GM12878 (cell line): ENCODE measurements around the gene ATP8A1. TPM values are rescaled to one million over a fixed set of nuclear protein-coding genes. Genes with fewer than 3 reads are reported as not detected.

ENCODE experiments used
- ATAC-seq: fragments of 200-7000 bp; cut with Tn5 transposase; 3 replicates; pipeline ENCODE4 v1.9.1; 2020; ENCODE audit warnings: mild to moderate bottlenecking, moderate library complexity
- BruUV-seq: library from RNA; stranded (reverse); fragments of 400-500 nt; replicated peaks from 2 replicates; lab custom pipeline; 2021; lab: Mats Ljungman, UMichigan
- CTCF ChIA-PET: fragments of 300-600 bp; sonication (Branson Sonifier 250); formaldehyde crosslinking; extraction: SDS; loops from one replicate; lab custom pipeline; 2021; ENCODE audit warnings: inconsistent platforms; lab: Yijun Ruan, JAX
- POLR2A ChIA-PET: fragments of 350-600 bp; formaldehyde crosslinking; extraction: SDS; loops from one replicate; lab custom pipeline; 2021; ENCODE audit warnings: inconsistent platforms; lab: Charles Lee
- RAD21 ChIA-PET: fragments of 300-600 bp; sonication (Branson Sonifier 250); formaldehyde crosslinking; loops from one replicate; lab custom pipeline; 2023; ENCODE audit warnings: antibody characterized with exemption; ENCODE audit not compliant: unreplicated experiment; lab: Charles Lee
- SMC1A ChIA-PET: fragments of 300-600 bp; sonication (Branson Sonifier 250); formaldehyde crosslinking; loops from one replicate; lab custom pipeline; 2023; ENCODE audit not compliant: unreplicated experiment, uncharacterized antibody; lab: Charles Lee
- DNase-seq: peaks from one replicate; pipeline ENCODE4 v3.0.0-alpha.2; 2011; ENCODE audit warnings: low read depth, low spot score
- FAIRE-seq: peaks from 3 replicates; lab custom pipeline; 2011; peaks lifted over from hg19 to GRCh38; lab: Jason Lieb, UNC
- H2AFZ ChIP-seq: 2 replicates; pipeline ENCODE4 v1.6.0; 2011; ENCODE audit warnings: low read depth, low read length, control low read depth; ENCODE audit not compliant: control insufficient read depth
- H3K27ac ChIP-seq: 2 replicates; pipeline ENCODE4 v1.5.1; 2011; ENCODE audit warnings: control low read depth; ENCODE audit not compliant: control insufficient read depth, insufficient read depth
- H3K27me3 ChIP-seq, 2 experiments: replicated peaks in 1 of 2; 2 replicates each; pipeline versions ENCODE4 v1.6.0 to v1.6.1; 2011; ENCODE audit warnings: low read length in 1 of 2; ENCODE audit not compliant: control insufficient read depth in 2 of 2, insufficient read depth in 2 of 2
- H3K36me3 ChIP-seq, 2 experiments: 2 replicates each; pipeline ENCODE4 v1.5.1; 2011; ENCODE audit warnings: low read length in 1 of 2; ENCODE audit not compliant: control insufficient read depth in 2 of 2, insufficient read depth in 2 of 2
- H3K4me1 ChIP-seq: 2 replicates; pipeline ENCODE4 v1.6.1; 2011; ENCODE audit warnings: mild to moderate bottlenecking, low read length, moderate library complexity, mixed read lengths; ENCODE audit not compliant: control insufficient read depth, insufficient read depth
- H3K4me2 ChIP-seq: 2 replicates; pipeline ENCODE4 v1.6.0; 2011; ENCODE audit warnings: control low read depth; ENCODE audit not compliant: control insufficient read depth, insufficient read depth
- H3K4me3 ChIP-seq: fragments of 200-600 bp; sonication (generic); 2 replicates; pipeline ENCODE4 v1.5.1; 2016
- H3K79me2 ChIP-seq: 2 replicates; pipeline ENCODE4 v1.6.0; 2011; ENCODE audit warnings: low read length; ENCODE audit not compliant: control insufficient read depth, insufficient read depth
- H3K9ac ChIP-seq: 2 replicates; pipeline ENCODE4 v1.8.0; 2011; ENCODE audit warnings: low read length, control low read depth, mixed read lengths; ENCODE audit not compliant: control insufficient read depth, insufficient read depth
- H3K9me3 ChIP-seq: replicated peaks from 3 replicates; pipeline ENCODE4 v1.5.1; 2011; ENCODE audit warnings: mild to moderate bottlenecking, low read length; ENCODE audit not compliant: control insufficient read depth, insufficient read depth
- H4K20me1 ChIP-seq: 2 replicates; pipeline ENCODE4 v1.6.0; 2011; ENCODE audit not compliant: control insufficient read depth, insufficient read depth
- RUNX3 ChIP-seq: IDR thresholded peaks from 2 replicates; pipeline ENCODE4 v1.6.1; 2012; ENCODE audit warnings: low read length, inconsistent platforms
- SRF ChIP-seq, 2 experiments: IDR thresholded peaks; 2 replicates each; pipeline ENCODE4 v1.6.1; 2011; ENCODE audit warnings: low read depth in 2 of 2, low read length in 2 of 2, mild to moderate bottlenecking in 1 of 2, moderate library complexity in 1 of 2
- STAT1 ChIP-seq: fragments of 450-650 bp; conservative IDR thresholded peaks from 2 replicates; pipeline ENCODE4 v1.6.1; 2014; ENCODE audit warnings: antibody characterized with exemption, mild to moderate bottlenecking
- WGBS: methylation state at CpG from one replicate; pipeline ENCODE4 v1.1.6; 2016; ENCODE audit warnings: low lambda C conversion rate; ENCODE audit not compliant: insufficient replicate concordance, insufficient coverage; ENCODE audit errors: missing lambda C conversion rate; 5-methylcytosine and 5-hydroxymethylcytosine counted together
- in situ Hi-C: fragments of 300-500 bp; cut with MboI; formaldehyde crosslinking; loops from 9 replicates; pipeline ENCODE4 v1.14.3; 2018; ENCODE audit warnings: mixed read lengths
- intact Hi-C: fragments of 100-400 bp; cut with micrococcal nuclease; formaldehyde crosslinking; loops from one replicate; pipeline ENCODE4 v1.14.2; 2022; ENCODE audit not compliant: unreplicated experiment
- polyA plus RNA-seq, 11 experiments: library from polyadenylated mRNA; depleted of rRNA in 4 of 11; unstranded in 6 of 11; stranded (reverse) in 5 of 11; fragments of >200 nt; fragmentation: Nextera tagmentation in 4 of 11; fragmentation: Illumina TruSeq in 1 of 11; extraction: Ambion mirVana in 4 of 11; extraction: Trizol in 1 of 11; gene quantifications; 1 replicate in 1 of 11; 2 replicates in 10 of 11; pipeline versions ENCODE4 v1.2.1 to v1.2.3, GENCODE V29; 2011 to 2016; ENCODE audit warnings: inconsistent platforms in 2 of 11, missing spikeins in 2 of 11, low read depth in 1 of 11
- total RNA-seq, 4 experiments: library from RNA; depleted of rRNA in 3 of 4; stranded (reverse); fragments of >200 nt in 3 of 4; fragmentation: Illumina TruSeq in 1 of 4; extraction: Trizol in 1 of 4; gene quantifications; 2 replicates each; pipeline versions ENCODE4 v1.2.1 to v1.2.3, GENCODE V29; 2013 to 2021
- TF ChIP-seq, protein P1 (sequence below): fragments of 450-650 bp; IDR thresholded peaks from 2 replicates; pipeline ENCODE4 v1.6.1; 2016; ENCODE audit warnings: mild to moderate bottlenecking, moderate library complexity, borderline replicate concordance
- TF ChIP-seq, protein P2 (sequence below): fragments of 450-650 bp; IDR thresholded peaks from 2 replicates; pipeline ENCODE4 v1.6.1; 2018; ENCODE audit warnings: mild to moderate bottlenecking, low read depth, moderate library complexity; ENCODE audit not compliant: partially characterized antibody

Gene ATP8A1
- total and polyA plus RNA-seq, 10 of the 15 experiments (the other 5 are each of a cell fraction or from before 2014, with no cell fraction given): 9.0 to 116 (median 37.3) TPM

DNA sequence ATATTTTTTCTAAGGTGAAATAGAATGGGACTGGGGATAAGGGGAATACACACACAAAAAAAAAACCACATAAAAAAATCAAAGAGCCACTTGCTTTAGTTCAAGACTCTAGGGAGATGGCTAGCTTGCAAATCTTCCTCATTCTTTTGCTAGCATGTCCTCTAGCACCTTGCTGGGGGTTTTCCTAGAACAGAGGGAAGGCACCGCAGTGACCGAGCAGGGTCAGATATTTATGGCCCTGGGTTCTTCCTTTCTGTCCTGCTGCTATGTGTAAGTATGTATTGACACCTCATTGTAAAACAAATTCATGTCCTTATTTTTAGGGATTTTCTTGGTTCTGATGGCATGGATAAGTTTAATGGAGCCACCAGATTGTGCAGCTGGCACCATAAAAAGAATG lies 178.4 kb downstream of the ATP8A1 start (continued):
- TF ChIP-seq, protein P1, sequence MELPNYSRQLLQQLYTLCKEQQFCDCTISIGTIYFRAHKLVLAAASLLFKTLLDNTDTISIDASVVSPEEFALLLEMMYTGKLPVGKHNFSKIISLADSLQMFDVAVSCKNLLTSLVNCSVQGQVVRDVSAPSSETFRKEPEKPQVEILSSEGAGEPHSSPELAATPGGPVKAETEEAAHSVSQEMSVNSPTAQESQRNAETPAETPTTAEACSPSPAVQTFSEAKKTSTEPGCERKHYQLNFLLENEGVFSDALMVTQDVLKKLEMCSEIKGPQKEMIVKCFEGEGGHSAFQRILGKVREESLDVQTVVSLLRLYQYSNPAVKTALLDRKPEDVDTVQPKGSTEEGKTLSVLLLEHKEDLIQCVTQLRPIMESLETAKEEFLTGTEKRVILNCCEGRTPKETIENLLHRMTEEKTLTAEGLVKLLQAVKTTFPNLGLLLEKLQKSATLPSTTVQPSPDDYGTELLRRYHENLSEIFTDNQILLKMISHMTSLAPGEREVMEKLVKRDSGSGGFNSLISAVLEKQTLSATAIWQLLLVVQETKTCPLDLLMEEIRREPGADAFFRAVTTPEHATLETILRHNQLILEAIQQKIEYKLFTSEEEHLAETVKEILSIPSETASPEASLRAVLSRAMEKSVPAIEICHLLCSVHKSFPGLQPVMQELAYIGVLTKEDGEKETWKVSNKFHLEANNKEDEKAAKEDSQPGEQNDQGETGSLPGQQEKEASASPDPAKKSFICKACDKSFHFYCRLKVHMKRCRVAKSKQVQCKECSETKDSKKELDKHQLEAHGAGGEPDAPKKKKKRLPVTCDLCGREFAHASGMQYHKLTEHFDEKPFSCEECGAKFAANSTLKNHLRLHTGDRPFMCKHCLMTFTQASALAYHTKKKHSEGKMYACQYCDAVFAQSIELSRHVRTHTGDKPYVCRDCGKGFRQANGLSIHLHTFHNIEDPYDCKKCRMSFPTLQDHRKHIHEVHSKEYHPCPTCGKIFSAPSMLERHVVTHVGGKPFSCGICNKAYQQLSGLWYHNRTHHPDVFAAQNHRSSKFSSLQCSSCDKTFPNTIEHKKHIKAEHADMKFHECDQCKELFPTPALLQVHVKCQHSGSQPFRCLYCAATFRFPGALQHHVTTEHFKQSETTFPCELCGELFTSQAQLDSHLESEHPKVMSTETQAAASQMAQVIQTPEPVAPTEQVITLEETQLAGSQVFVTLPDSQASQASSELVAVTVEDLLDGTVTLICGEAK: no peak
- peak; percentile 46 for TF ChIP-seq RUNX3

DNA sequence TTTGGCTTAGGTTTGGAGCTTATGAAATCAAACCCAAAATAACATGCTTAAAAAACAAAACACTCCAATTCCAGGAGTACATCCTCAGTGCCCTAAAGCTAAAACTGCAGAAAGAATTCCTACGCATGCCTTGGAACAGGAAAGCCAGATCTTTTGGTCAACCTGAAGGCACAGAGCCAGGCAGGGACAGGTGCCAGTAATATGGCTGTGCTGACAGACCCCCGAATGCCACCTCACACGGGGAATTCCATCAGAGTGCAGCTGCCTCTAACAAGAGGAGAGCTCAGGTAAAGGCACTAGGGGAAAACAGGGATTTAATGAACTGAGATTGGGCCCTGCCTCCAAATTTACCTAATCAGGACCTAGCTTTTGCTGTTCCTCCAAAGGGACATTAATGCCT lies 182.5 kb downstream of the ATP8A1 start:
- DNase-seq (no peak), ATAC-seq (no peak), FAIRE-seq (no peak)
- ChIA-PET SMC1A (interaction anchor here (1.4 kb wide), 1 partner anchor 8 kb away, joined by 3 read pairs; no protein-coding TSS in a partner anchor), RAD21 (interaction anchor here (0.8 kb wide), 1 partner anchor 16 kb away, joined by 3 read pairs; no protein-coding TSS in a partner anchor), POLR2A (no interaction called here), CTCF (interaction anchor here (1.1 to 1.6 kb wide), 2 partner anchors 46 to 194 kb away, joined by 3 to 4 read pairs; no protein-coding TSS in a partner anchor)
- Histone ChIP-seq H3K4me3 (no peak overlapping the region), H3K4me2 (no peak overlapping the region), H3K9ac (no peak overlapping the region), H2AFZ (no peak overlapping the region), H4K20me1 (no peaks in the 10 kb centered on the region), H3K4me1 (no peaks in the 10 kb centered on the region), H3K36me3 (peaks cover 0 to 2% of the 10 kb centered on the region in 2 experiments; a peak in 1 of 4 replicates), H3K27ac (no peak overlapping the region), H3K79me2 (no peaks in the 10 kb centered on the region), H3K27me3 (no peaks in the 10 kb centered on the region), H3K9me3 (no peaks in the 10 kb centered on the region)
- intact Hi-C loops (no loop called here), in situ Hi-C loops (no loop called here)
- TF ChIP-seq, protein P2, sequence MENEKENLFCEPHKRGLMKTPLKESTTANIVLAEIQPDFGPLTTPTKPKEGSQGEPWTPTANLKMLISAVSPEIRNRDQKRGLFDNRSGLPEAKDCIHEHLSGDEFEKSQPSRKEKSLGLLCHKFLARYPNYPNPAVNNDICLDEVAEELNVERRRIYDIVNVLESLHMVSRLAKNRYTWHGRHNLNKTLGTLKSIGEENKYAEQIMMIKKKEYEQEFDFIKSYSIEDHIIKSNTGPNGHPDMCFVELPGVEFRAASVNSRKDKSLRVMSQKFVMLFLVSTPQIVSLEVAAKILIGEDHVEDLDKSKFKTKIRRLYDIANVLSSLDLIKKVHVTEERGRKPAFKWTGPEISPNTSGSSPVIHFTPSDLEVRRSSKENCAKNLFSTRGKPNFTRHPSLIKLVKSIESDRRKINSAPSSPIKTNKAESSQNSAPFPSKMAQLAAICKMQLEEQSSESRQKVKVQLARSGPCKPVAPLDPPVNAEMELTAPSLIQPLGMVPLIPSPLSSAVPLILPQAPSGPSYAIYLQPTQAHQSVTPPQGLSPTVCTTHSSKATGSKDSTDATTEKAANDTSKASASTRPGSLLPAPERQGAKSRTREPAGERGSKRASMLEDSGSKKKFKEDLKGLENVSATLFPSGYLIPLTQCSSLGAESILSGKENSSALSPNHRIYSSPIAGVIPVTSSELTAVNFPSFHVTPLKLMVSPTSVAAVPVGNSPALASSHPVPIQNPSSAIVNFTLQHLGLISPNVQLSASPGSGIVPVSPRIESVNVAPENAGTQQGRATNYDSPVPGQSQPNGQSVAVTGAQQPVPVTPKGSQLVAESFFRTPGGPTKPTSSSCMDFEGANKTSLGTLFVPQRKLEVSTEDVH: no peak
- TF ChIP-seq STAT1 (no peak), SRF (IDR thresholded peaks at IDR 0.05; ENCODE audit: low read depth in 2 of 2, low read length in 2 of 2) (no peak)
- 67% methylated on average over 3 of the region's 3 CpGs for WGBS
- BruUV-seq: no TSS peak
